GM12878 (cell line): ENCODE results near the gene ALAS1. TPM values are rescaled to one million over a fixed set of nuclear protein-coding genes. Genes with fewer than 3 reads are reported as not detected.

Source experiments
- ATAC-seq: fragments of 200-7000 bp; cut with Tn5 transposase; 3 replicates; pipeline ENCODE4 v1.9.1; 2020; ENCODE audit warnings: mild to moderate bottlenecking, moderate library complexity
- BruUV-seq: library from RNA; stranded (reverse); fragments of 400-500 nt; replicated peaks from 2 replicates; lab custom pipeline; 2021; lab: Mats Ljungman, UMichigan
- CTCF ChIA-PET: fragments of 300-600 bp; sonication (Branson Sonifier 250); formaldehyde crosslinking; extraction: SDS; loops from one replicate; lab custom pipeline; 2021; ENCODE audit warnings: inconsistent platforms; lab: Yijun Ruan, JAX
- POLR2A ChIA-PET: fragments of 350-600 bp; formaldehyde crosslinking; extraction: SDS; loops from one replicate; lab custom pipeline; 2021; ENCODE audit warnings: inconsistent platforms; lab: Charles Lee
- RAD21 ChIA-PET: fragments of 300-600 bp; sonication (Branson Sonifier 250); formaldehyde crosslinking; loops from one replicate; lab custom pipeline; 2023; ENCODE audit warnings: antibody characterized with exemption; ENCODE audit not compliant: unreplicated experiment; lab: Charles Lee
- SMC1A ChIA-PET: fragments of 300-600 bp; sonication (Branson Sonifier 250); formaldehyde crosslinking; loops from one replicate; lab custom pipeline; 2023; ENCODE audit not compliant: unreplicated experiment, uncharacterized antibody; lab: Charles Lee
- DNase-seq: peaks from one replicate; pipeline ENCODE4 v3.0.0-alpha.2; 2011; ENCODE audit warnings: low read depth, low spot score
- FAIRE-seq: peaks from 3 replicates; lab custom pipeline; 2011; peaks lifted over from hg19 to GRCh38; lab: Jason Lieb, UNC
- H2AFZ ChIP-seq: 2 replicates; pipeline ENCODE4 v1.6.0; 2011; ENCODE audit warnings: low read depth, low read length, control low read depth; ENCODE audit not compliant: control insufficient read depth
- H3K27ac ChIP-seq: 2 replicates; pipeline ENCODE4 v1.5.1; 2011; ENCODE audit warnings: control low read depth; ENCODE audit not compliant: control insufficient read depth, insufficient read depth
- H3K27me3 ChIP-seq, 2 experiments: replicated peaks in 1 of 2; 2 replicates each; pipeline versions ENCODE4 v1.6.0 to v1.6.1; 2011; ENCODE audit warnings: low read length in 1 of 2; ENCODE audit not compliant: control insufficient read depth in 2 of 2, insufficient read depth in 2 of 2
- H3K36me3 ChIP-seq, 2 experiments: 2 replicates each; pipeline ENCODE4 v1.5.1; 2011; ENCODE audit warnings: low read length in 1 of 2; ENCODE audit not compliant: control insufficient read depth in 2 of 2, insufficient read depth in 2 of 2
- H3K4me1 ChIP-seq: 2 replicates; pipeline ENCODE4 v1.6.1; 2011; ENCODE audit warnings: mild to moderate bottlenecking, low read length, moderate library complexity, mixed read lengths; ENCODE audit not compliant: control insufficient read depth, insufficient read depth
- H3K4me2 ChIP-seq: 2 replicates; pipeline ENCODE4 v1.6.0; 2011; ENCODE audit warnings: control low read depth; ENCODE audit not compliant: control insufficient read depth, insufficient read depth
- H3K4me3 ChIP-seq: fragments of 200-600 bp; sonication (generic); 2 replicates; pipeline ENCODE4 v1.5.1; 2016
- H3K79me2 ChIP-seq: 2 replicates; pipeline ENCODE4 v1.6.0; 2011; ENCODE audit warnings: low read length; ENCODE audit not compliant: control insufficient read depth, insufficient read depth
- H3K9ac ChIP-seq: 2 replicates; pipeline ENCODE4 v1.8.0; 2011; ENCODE audit warnings: low read length, control low read depth, mixed read lengths; ENCODE audit not compliant: control insufficient read depth, insufficient read depth
- H3K9me3 ChIP-seq: replicated peaks from 3 replicates; pipeline ENCODE4 v1.5.1; 2011; ENCODE audit warnings: mild to moderate bottlenecking, low read length; ENCODE audit not compliant: control insufficient read depth, insufficient read depth
- H4K20me1 ChIP-seq: 2 replicates; pipeline ENCODE4 v1.6.0; 2011; ENCODE audit not compliant: control insufficient read depth, insufficient read depth
- BHLHE40 ChIP-seq, 2 experiments: fragments of 450-650 bp in 1 of 2; IDR thresholded peaks; 2 replicates each; pipeline ENCODE4 v1.6.1; 2011 to 2017; ENCODE audit warnings: low read depth in 2 of 2, borderline replicate concordance in 1 of 2, improper control_type of control experiment in 1 of 2, low read length in 1 of 2, mild to moderate bottlenecking in 1 of 2
- RAD21 ChIP-seq: IDR thresholded peaks from 2 replicates; pipeline ENCODE4 v1.6.1; 2011; ENCODE audit warnings: mild to moderate bottlenecking, low read depth, low read length, moderate library complexity; ENCODE audit not compliant: insufficient read depth
- ZBTB40 ChIP-seq: fragments of 450-650 bp; IDR thresholded peaks from 2 replicates; pipeline ENCODE4 v1.6.1; 2016; ENCODE audit warnings: mild to moderate bottlenecking, moderate library complexity, borderline replicate concordance
- ZNF217 ChIP-seq: fragments of 450-650 bp; IDR thresholded peaks from 2 replicates; pipeline ENCODE4 v1.6.1; 2017; ENCODE audit warnings: antibody characterized with exemption, mild to moderate bottlenecking
- WGBS: methylation state at CpG from one replicate; pipeline ENCODE4 v1.1.6; 2016; ENCODE audit warnings: low lambda C conversion rate; ENCODE audit not compliant: insufficient replicate concordance, insufficient coverage; ENCODE audit errors: missing lambda C conversion rate; 5-methylcytosine and 5-hydroxymethylcytosine counted together
- in situ Hi-C: fragments of 300-500 bp; cut with MboI; formaldehyde crosslinking; loops from 9 replicates; pipeline ENCODE4 v1.14.3; 2018; ENCODE audit warnings: mixed read lengths
- intact Hi-C: fragments of 100-400 bp; cut with micrococcal nuclease; formaldehyde crosslinking; loops from one replicate; pipeline ENCODE4 v1.14.2; 2022; ENCODE audit not compliant: unreplicated experiment
- polyA plus RNA-seq, 11 experiments: library from polyadenylated mRNA; depleted of rRNA in 4 of 11; unstranded in 6 of 11; stranded (reverse) in 5 of 11; fragments of >200 nt; fragmentation: Nextera tagmentation in 4 of 11; fragmentation: Illumina TruSeq in 1 of 11; extraction: Ambion mirVana in 4 of 11; extraction: Trizol in 1 of 11; gene quantifications; 1 replicate in 1 of 11; 2 replicates in 10 of 11; pipeline versions ENCODE4 v1.2.1 to v1.2.3, GENCODE V29; 2011 to 2016; ENCODE audit warnings: inconsistent platforms in 2 of 11, missing spikeins in 2 of 11, low read depth in 1 of 11
- total RNA-seq, 4 experiments: library from RNA; depleted of rRNA in 3 of 4; stranded (reverse); fragments of >200 nt in 3 of 4; fragmentation: Illumina TruSeq in 1 of 4; extraction: Trizol in 1 of 4; gene quantifications; 2 replicates each; pipeline versions ENCODE4 v1.2.1 to v1.2.3, GENCODE V29; 2013 to 2021

The ALAS1 gene
- total and polyA plus RNA-seq, 10 of the 15 experiments (the other 5 are each of a cell fraction or from before 2014, with no cell fraction given), result 69.9 to 115 (median 94.1) TPM

GRCh38 chr3:52216585-52217408, 18.8 kb downstream of the ALAS1 start:
- H3K36me3 ChIP-seq, result peaks cover 11 to 20% of the 10 kb centered on the region in 2 experiments
- peak; percentile 47 for FAIRE-seq
- no peak overlapping the region for H3K4me3 ChIP-seq
- in situ Hi-C loops, result no loop called here
- H3K4me1 ChIP-seq, result peaks cover 14% of the 10 kb centered on the region
- CTCF ChIA-PET, result interaction anchor here (1.0 to 1.9 kb wide), 5 partner anchors 9 to 230 kb away, joined by 3 to 11 read pairs (median 6); partner anchors contain the start of gene TLR9
- BruUV-seq, result no TSS peak
- no peak overlapping the region for H3K4me2 ChIP-seq
- 67% methylated on average over 13 of the region's 13 CpGs for WGBS
- no peak overlapping the region; the same call in 1 of the 2 replicates for H3K9ac ChIP-seq
- ATAC-seq, result no peak
- TF ChIP-seq BHLHE40 (IDR thresholded peaks at IDR 0.05; ENCODE audit: borderline replicate concordance in 1 of 2, low read depth in 2 of 2, low read length in 1 of 2), result no peak
- H3K9me3 ChIP-seq, result no peaks in the 10 kb centered on the region
- H2AFZ ChIP-seq, result no peak overlapping the region
- no peak overlapping the region for H3K27ac ChIP-seq
- no peak for DNase-seq
- no peaks in the 10 kb centered on the region for H3K27me3 ChIP-seq
- intact Hi-C loops, result no loop called here
- no peaks in the 10 kb centered on the region for H3K79me2 ChIP-seq
- no peaks in the 10 kb centered on the region for H4K20me1 ChIP-seq
- POLR2A ChIA-PET, result interaction anchor here (0.6 to 1.5 kb wide), 2 partner anchors 9 to 15 kb away, joined by 4 to 5 read pairs; partner anchors contain the start of gene TLR9
- RAD21 ChIA-PET, result interaction anchor here (0.7 to 1.2 kb wide), 2 partner anchors 120 to 164 kb away, joined by 3 to 4 read pairs; no protein-coding TSS in a partner anchor
- SMC1A ChIA-PET, result interaction anchor here (10.5 kb wide), 1 partner anchor 121 kb away, joined by 112 read pairs; no protein-coding TSS in a partner anchor

- H2AFZ ChIP-seq, result no peak overlapping the region
- no peak overlapping the region for H3K27ac ChIP-seq
Measured at GRCh38 chr3:52217409-52217805, 19.4 kb downstream of the ALAS1 start.

More at GRCh38 chr3:52217409-52217805, 19.4 kb downstream of the ALAS1 start:
- ChIA-PET POLR2A (interaction anchor here (0.8 to 1.5 kb wide), 2 partner anchors 9 to 15 kb away, joined by 4 to 5 read pairs; no protein-coding TSS in a partner anchor), SMC1A (interaction anchor here (10.5 kb wide), 1 partner anchor 120 kb away, joined by 112 read pairs; no protein-coding TSS in a partner anchor), RAD21 (interaction anchor here (0.7 to 1.2 kb wide), 3 partner anchors 64 to 163 kb away, joined by 3 to 4 read pairs (median 3); no protein-coding TSS in a partner anchor), CTCF (interaction anchor here (1.0 to 6.7 kb wide), 6 partner anchors 8 to 230 kb away, joined by 3 to 53 read pairs (median 6); partner anchors contain the start of gene TLR9)
- Histone ChIP-seq H3K36me3 (peaks cover 9 to 15% of the 10 kb centered on the region in 2 experiments), H4K20me1 (no peaks in the 10 kb centered on the region), H3K4me2 (no peak overlapping the region), H3K27me3 (no peaks in the 10 kb centered on the region), H3K4me1 (peaks cover 14% of the 10 kb centered on the region), H3K79me2 (no peaks in the 10 kb centered on the region), H3K4me3 (no peak overlapping the region), H3K9ac (no peak overlapping the region), H3K9me3 (no peaks in the 10 kb centered on the region)
- no peak for DNase-seq
- no TSS peak for BruUV-seq
- 82% methylated on average over 10 of the region's 10 CpGs for WGBS
- no peak for ATAC-seq
- no peak for FAIRE-seq
- intact Hi-C loops (no loop called here), in situ Hi-C loops (no loop called here)
- TF ChIP-seq ZNF217 (no peak), RAD21 (no peak), ZBTB40 (no peak)
